ENCODE measurements around the gene OR56A3.
"Not testable (repeated sequence)": the region's sequence is repeated elsewhere in the genome, so short reads cannot be mapped to it uniquely, and the experiment has no call there.

The OR56A3 gene, protein sequence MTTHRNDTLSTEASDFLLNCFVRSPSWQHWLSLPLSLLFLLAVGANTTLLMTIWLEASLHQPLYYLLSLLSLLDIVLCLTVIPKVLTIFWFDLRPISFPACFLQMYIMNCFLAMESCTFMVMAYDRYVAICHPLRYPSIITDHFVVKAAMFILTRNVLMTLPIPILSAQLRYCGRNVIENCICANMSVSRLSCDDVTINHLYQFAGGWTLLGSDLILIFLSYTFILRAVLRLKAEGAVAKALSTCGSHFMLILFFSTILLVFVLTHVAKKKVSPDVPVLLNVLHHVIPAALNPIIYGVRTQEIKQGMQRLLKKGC

DNA sequence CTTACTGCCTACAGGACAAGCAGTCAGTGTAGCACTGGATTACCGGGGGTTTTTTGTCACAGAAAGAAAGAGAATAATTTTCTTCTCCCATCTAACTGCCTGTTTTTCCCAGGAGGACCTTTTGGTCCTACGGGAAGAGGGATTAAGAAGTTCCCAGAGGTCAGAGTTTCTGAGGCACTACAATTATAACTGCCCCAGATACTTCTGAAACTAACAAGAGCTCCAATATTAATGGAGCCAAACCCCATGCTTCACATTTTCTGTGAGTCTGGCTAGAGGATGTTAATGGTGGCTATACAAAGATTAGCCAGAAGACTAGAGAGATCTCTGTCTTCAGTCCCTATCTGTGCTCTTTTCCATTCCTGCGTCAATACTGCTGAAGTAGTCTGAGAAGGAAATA is at the start of gene OR56A3:
Gene OR56A3, plus strand, starts transcription at position 301 of the 400 bp plus-strand sequence. CDS start 5,096 bp downstream, outside the sequence.
- no peak for DNase-seq

- no peak for DNase-seq
Observed at GRCh38 chr11:5892908-5893307, 49.1 kb upstream of the OR56A3 start, which contains the start of gene OR52E5. Gene OR52E5, plus strand, starts transcription at chr11:5893208. Its CDS starts 7,569 bp downstream, at chr11:5900777.

DNA sequence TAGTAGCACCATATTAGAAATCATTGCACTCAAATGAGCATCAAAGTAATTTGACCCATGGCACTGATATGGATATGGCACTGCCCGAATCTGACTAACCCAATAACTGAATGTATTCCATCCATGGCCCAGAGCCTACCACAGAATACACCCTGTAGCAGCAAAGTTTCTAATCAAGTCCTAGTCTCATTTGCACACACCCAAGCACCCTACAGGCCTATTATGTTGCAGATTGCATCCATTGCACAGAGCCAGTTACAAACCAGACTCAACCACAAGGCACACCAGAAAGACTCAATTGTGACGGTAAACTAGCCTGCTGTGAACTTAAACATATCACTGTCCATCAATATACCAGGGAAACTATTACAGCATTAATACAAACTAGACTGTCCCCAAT is 42.5 kb upstream of the OR56A3 start:
- DNase-seq: no peak

DNA sequence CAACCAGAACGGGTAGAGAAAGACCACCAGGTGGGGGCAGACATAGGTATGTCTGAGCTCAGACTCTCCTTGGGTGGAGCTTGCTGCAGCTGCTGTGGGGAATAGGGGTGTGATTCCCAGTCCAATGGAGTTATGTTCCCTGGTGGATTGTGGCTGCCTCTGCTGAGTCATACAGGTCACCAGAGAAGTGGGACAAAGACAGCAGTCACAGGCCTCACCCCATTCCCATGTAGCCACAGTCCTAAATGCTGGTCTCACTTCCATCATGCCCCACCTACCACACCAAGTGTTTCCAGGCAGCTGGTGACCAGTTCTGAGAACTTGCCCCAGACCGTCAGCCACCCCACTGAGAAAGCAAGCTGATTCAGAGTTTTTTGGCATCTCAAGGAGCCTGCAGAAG is 31.5 kb upstream of the OR56A3 start:
- no peak for DNase-seq

DNA sequence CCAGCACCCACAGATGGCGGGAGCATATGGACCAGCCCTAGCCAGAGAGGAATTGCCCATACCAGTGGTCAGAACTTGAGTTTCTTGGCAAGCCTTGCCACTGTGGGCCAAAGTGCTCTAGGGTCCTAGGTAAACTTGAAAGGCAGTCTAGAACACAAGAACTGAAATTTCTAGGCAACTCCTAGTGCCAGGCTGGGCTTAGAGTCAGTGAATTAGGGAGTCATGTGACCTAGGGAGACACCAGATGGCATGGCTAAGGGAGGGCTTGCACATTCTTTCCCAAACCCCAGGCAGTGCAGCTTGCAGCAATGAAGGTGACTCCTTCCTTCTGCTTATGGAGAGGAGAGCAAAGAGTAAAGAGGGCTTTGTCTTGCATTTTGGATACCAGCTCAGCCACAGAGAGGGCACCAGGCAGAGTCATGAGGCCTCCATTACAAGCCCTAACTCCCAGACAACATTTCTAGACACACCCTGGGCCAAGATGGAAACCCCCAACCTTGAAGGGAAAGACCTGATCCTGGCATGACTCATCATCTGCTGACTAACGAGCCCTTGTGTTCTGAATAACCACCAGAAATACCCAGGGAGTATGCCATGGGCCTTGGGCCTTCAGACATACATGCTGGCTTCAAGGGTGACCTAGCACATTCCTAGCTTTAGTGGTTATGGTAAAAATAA is 19.2 kb upstream of the OR56A3 start:
- no peak for DNase-seq

DNA sequence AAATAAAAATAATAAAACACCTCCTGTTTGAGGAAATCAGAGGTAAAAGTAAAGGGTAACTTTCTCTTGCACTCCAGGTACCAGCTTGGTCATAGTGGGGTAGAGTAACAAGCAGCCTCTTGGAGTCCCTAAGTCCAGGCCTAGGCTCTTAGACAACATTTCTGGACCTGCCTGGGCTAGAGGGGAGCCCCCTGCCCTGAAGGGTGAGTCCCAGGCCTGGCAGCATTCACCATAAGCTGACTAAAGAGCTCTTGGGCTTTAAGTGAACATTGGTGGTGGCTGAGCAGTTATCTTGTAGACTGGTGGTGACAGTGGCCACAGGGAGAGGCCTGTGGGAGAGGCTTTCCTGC is 18.6 kb upstream of the OR56A3 start:
- DNase-seq: no peak

DNA sequence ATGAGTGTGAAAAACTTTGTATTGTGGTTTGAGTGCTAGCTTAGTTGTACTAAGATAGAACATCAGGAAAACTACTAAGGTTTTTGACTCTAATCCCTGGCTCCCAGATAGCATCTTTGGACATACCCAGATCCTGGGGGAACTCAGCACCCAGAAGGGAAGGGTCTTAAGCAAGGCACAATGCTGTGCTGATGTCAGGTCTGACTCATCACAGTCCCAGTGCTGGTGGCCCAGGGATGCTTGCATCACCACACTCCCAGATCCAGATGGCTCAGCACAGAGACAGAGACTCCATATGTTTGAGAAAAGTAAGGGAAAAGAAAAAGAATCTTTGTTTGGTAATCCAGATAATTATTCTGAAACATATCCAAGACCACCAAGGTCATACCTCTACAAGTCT is 18.3 kb upstream of the OR56A3 start:
- DNase-seq: no peak

- no peak for DNase-seq
Observed at GRCh38 chr11:5928271-5928670, 13.8 kb upstream of the OR56A3 start.

DNA sequence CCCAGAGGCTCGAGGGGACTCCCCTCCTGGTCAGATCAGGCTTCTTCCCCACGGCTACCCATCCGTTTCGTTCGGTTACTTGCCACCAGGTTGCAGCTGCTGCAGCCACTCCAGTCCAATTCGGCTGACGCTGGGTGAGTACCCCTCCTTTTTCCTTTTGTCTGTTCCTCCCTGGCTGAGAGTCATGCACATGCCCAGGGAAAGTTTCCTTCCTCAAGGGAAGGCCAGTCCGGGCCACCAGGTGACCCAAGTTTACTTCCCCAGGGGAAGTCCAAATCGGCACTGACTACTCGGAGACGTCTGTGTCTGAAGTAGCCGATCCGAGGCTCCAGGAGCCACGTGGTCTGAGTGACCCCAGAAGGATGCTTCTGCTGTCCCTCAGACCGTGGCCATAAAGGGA is 13.2 kb upstream of the OR56A3 start:
- DNase-seq: no peak

- DNase-seq: no peak
Observed at GRCh38 chr11:5929571-5930368, 12.3 kb upstream of the OR56A3 start.

DNA sequence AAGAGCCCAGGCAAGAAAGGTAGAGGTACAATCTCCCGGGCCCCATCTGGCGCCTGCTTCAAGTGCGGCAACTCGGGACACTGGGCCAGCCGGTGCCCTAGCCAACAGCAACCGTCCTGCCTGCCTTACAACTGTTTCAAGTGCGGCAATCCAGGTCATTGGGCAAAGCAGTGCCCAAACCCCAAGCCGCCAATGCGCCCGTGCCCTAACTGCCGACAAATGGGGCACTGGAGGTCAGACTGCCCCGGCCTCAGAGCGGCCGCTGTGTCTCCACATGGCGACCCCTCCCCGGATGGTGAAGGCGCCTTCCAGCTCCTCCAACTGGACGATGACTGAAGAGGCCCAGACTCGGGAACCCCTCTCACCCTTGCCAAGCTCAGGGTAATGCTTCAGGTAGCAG is 11.4 kb upstream of the OR56A3 start:
- DNase-seq: no peak

- no peak for DNase-seq
Observed at GRCh38 chr11:5931061-5931460, 11.0 kb upstream of the OR56A3 start.

DNA sequence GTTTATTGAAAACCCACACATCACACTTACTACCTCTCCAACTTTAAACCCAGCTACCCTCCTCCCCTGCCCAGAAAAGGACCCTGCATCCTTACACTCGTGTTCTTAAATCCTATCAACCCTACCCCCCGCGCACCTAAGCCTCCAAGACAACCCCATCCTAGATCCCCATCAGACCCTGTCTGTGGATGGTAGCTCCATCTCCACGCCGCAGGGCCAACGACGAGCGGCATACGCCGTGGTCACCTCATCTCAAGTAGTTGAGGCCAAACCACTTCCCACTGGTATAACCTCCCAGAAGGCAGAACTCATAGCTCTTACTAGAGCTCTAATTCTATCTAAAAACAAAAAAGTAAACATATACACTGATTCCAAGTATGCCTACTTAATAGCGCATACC is 9.4 kb upstream of the OR56A3 start:
- DNase-seq: no peak

- no peak for DNase-seq
Observed at GRCh38 chr11:5933116-5933515, 8.9 kb upstream of the OR56A3 start.

DNA sequence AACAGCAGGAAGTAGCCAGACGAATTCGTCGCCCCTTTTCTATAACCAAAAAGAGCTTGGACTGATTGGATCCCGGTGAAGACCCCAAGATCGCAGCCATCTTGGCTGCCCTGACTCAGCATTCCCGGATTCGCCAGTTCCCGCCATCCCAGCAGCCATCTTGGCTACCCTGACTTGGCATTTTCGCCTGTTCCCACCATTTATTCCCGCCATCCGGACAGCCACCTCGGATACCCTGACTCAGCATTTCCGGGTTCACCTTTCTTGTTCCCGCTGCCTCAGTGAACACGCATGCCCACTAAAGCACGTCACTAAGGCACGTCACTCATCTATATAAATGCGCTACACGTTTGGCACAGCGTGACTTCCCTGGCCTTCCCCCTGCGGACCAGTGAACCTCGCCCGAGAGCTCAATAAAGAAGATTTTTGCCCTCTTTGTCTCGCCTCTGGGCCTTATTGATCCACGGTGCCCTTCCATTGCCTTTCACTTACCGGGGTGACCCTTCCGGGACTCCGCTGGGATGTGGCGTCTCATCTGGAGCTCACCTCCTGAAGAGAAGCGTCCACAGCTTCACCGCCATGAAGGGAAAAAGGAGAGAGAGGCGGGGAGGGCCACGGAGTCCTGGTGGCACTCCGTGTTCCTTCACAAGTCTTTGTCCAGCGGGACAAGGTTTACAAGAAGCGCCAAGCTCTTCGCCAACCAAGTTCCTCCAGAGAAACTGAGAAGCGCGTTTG is 4.0 kb upstream of the OR56A3 start:
- no peak for DNase-seq

DNA sequence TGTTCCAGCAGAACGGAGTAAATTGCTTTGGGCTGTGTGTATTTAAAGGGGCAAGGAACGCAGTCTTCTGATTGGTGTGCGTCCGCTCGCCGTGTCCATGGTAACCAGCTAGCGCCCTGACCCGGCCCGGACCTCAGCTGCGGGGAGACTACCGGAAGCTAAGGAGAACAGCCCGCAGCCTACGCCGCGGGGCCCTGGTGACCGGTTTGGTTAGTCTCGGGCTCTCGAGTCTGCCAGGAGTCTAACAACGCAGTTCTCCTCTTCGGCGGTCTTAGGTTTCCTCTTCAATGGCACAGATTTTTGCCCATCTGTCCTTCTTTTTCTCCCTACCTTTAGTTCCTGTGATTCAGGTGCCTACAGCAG is 3.5 kb upstream of the OR56A3 start:
- DNase-seq: no peak

DNA sequence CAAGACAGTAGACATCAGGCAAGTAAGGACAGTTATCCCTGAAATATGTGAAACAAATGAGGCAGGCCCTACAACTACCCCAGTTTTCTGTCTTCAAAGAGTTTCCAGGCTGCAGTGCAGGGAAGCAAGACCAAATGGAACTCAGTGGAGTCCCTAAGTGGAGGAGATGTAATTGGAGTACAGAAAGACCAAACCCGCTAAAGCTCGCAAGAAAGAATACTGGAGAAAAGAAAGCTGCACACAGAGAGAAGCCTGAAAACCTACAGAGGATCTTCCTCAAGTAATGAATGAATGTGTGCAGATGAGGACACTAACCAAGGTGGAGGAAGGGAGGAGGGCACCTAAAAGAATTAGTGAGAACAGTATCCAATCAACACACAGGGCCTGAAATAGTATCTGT is 1.3 kb upstream of the OR56A3 start:
- no peak for DNase-seq

DNA sequence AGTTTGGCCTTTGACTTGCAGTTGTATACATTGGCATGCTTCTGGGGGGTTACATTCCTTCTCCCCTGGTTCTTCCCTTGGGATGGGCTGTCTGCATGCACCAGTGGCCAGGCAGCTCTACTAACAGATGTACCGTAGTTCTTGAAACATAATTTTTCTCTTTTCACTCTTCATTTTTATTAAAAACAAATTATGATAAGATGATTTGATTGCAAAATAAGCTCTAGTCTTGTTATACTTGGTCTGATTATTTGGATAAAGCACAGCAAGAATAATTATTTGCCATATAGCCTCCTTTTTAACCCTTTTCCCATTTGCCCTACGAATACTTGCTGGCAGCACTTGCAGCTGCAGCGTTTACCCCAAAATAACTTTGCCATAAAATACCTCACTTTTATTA is 13.5 kb downstream of the OR56A3 start:
- no peak for DNase-seq

DNA sequence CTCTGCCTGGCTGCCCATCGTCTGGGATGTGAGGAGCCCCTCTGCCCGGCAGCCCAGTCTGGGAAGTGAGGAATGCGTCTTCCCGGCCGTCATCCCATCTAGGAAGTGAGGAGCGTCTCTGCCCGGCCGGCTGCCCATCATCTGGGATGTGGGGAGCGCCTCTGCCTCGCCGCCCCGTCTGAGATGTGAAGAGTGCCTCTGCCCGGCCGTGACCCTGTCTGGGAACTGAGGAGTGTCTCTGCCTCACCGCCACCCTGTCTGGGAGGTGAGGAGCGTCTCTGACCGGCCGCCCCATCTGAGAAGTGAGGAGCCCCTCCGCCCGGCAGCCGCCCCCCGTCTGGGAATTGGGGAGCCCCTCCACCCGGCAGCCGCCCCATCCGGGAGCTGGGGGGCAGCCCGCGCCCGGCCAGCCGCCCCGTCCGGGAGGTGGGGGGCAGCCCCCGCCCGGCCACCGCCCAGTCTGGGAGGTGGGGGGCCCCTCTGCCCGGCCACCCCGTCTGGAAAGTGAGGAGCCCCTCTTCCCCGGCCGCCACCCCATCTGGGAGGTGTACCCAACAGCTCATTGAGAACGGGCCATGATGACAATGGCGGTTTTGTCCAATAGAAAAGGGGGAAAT is 18.8 kb downstream of the OR56A3 start:
- DNase-seq: not testable (repeated sequence)

DNA sequence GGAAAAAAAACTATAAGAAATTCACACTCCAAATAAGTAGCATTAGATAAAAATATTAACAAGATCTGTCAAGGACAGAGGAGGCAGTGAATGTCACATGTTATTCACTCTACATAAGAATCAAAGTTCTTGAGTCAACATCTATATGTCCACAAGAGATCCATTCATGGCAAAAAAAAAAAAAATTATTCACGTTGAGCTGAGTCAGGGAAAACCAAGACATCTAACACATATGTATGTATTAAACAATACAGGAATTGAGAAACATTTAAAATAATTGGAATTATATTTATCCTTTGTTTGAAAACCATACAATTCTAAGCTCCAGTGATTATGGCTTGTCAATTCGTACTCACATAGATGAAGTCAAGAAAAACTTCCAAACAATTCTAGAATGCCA is 24.9 kb downstream of the OR56A3 start:
- DNase-seq: no peak

DNA sequence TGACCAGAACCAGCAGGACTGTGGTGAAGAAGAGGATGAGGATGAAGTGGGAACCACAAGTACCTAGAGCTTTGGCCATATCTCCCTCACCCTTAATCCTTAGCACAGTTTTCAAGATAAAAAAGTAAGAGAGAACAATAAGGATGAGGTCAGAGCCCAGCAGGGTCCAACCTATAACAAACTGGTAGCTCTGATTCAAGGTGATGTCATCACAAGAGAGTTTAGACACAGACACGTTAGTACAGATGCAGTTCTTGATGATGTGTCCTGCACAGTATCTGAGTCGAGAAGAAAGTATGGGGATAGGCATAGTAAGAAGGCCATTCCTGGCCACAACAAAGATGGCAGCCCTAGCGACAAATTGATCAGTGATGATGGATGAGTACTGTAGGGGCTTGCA is 25.7 kb downstream of the OR56A3 start:
- DNase-seq: no peak

GRCh38 chr11:5968394-5968793 is 26.3 kb downstream of the OR56A3 start, which contains the start of gene OR56A5:
Gene OR56A5, minus strand, starts transcription at chr11:5968494. Its CDS starts 0 bp downstream, at chr11:5968494.
- no peak for DNase-seq

- DNase-seq: no peak
Observed at GRCh38 chr11:5973530-5973929, 31.5 kb downstream of the OR56A3 start.

Data from HCEC 1CT (cell line).